ENCODE results near the gene TRIM47. TPM values are rescaled to one million over a fixed set of nuclear protein-coding genes. Genes with fewer than 3 reads are reported as not detected.

The TRIM47 gene
- total RNA-seq, 1 experiment from 2014 or later: 6.9 TPM

- Histone ChIP-seq H3K18ac (ENCODE audit: insufficient read length, low read depth, low read length) (no peak overlapping the region), H3K9me3 (ENCODE audit: control insufficient read depth, low read depth, low read length) (no peaks in the 10 kb centered on the region), H3K27me3 (ENCODE audit: insufficient read depth, low read length) (no peaks in the 10 kb centered on the region), H2AK5ac (ENCODE audit: insufficient read length, low read length) (no peak overlapping the region), H4K20me1 (ENCODE audit: control insufficient read depth, insufficient read depth, insufficient read length) (no peaks in the 10 kb centered on the region), H3K4me1 (ENCODE audit: insufficient read depth, low read length) (no peaks in the 10 kb centered on the region), H3K14ac (ENCODE audit: insufficient read depth, low read length) (no peak overlapping the region), H3K23me2 (ENCODE audit: insufficient read length, low read depth, low read length, poor library complexity, severe bottlenecking) (peaks cover 3% of the 10 kb centered on the region), H3K4me2 (ENCODE audit: insufficient read depth, insufficient read length, low read length) (no peak overlapping the region), H2BK12ac (ENCODE audit: insufficient read length, low read depth, low read length) (no peak overlapping the region), H3K79me2 (ENCODE audit: insufficient read depth, low read length) (no peaks in the 10 kb centered on the region), H4K8ac (replicated peaks; ENCODE audit: insufficient read length, low read depth, low read length) (no peak overlapping the region), H3K9ac (ENCODE audit: extremely low read depth, insufficient read length, low read length) (no peak overlapping the region), H2BK5ac (ENCODE audit: insufficient read length, low read length) (no peak overlapping the region), H4K5ac (ENCODE audit: insufficient read length, low read depth, low read length) (no peak overlapping the region), H4K91ac (ENCODE audit: insufficient read length, low read depth, low read length) (no peak overlapping the region), H2BK15ac (ENCODE audit: low read depth, low read length) (no peak overlapping the region), H2BK20ac (ENCODE audit: low read depth, low read length, poor library complexity, severe bottlenecking) (no peak overlapping the region), H2BK120ac (ENCODE audit: low read depth, low read length, poor library complexity, severe bottlenecking) (no peak overlapping the region), H3K79me1 (ENCODE audit: insufficient read depth, low read depth, low read length, poor library complexity, severe bottlenecking) (no peaks in the 10 kb centered on the region), H3K4ac (ENCODE audit: low read depth, low read length) (no peak overlapping the region), H3K27ac (ENCODE audit: insufficient read length, low read depth, low read length) (no peak overlapping the region), H3T11ph (ENCODE audit: low read length) (no peak overlapping the region), H3K56ac (ENCODE audit: insufficient read length, low read depth, low read length) (no peak overlapping the region), H3K23ac (ENCODE audit: insufficient read length, low read depth, low read length) (no peak overlapping the region), H2AFZ (ENCODE audit: low read length) (no peak overlapping the region)
- Mint-ChIP-seq H3K27ac (no peak overlapping the region), H3K27me3 (ENCODE audit: low read depth) (no peaks in the 10 kb centered on the region), H3K9me3 (no peaks in the 10 kb centered on the region), H3K4me1 (peaks cover 2 to 5% of the 10 kb centered on the region in 2 experiments; a peak in 2 of 4 replicates), H3K36me3 (ENCODE audit: insufficient read depth in 1 of 3, low read depth in 3 of 3) (peaks cover 0 to 18% (median 2%) of the 10 kb centered on the region in 3 experiments; a peak in 5 of 7 replicates), H3K4me3 (no peak overlapping the region)
- no peak for TF ChIP-seq CTCF (conservative IDR thresholded peaks at IDR 0.05)
- WGBS (ENCODE audit: extremely low coverage, insufficient read length, low lambda C conversion rate): no CpG with 5 or more reads among the region's 32 CpGs
- DNase-seq: no peak
These were observed 35.3 kb upstream of the TRIM47 start for GRCh38 chr17:75913537-75914210.

All from H9 (cell line).